Measurements from ENCODE around the gene CLIC4.
"Not testable (repeated sequence)": the region's sequence is repeated elsewhere in the genome, so short reads cannot be mapped to it uniquely, and the experiment has no call there.

- TF ChIP-seq CREB1 (CRISPR knock-in tag; IDR thresholded peaks at IDR 0.05); FOXP1 (CRISPR knock-in tag; IDR thresholded peaks at IDR 0.05; ENCODE audit: borderline replicate concordance); ESRRA (CRISPR knock-in tag; IDR thresholded peaks at IDR 0.05; ENCODE audit: borderline replicate concordance); TEAD1 (CRISPR knock-in tag; IDR thresholded peaks at IDR 0.05); CTCF (IDR thresholded peaks at IDR 0.05); ATF3 (CRISPR knock-in tag; conservative IDR thresholded peaks at IDR 0.05); PRDM15 (CRISPR knock-in tag; IDR thresholded peaks at IDR 0.05); MAX (CRISPR knock-in tag; IDR thresholded peaks at IDR 0.05); KAT7 (CRISPR knock-in tag; IDR thresholded peaks at IDR 0.05; ENCODE audit: borderline replicate concordance): not testable (repeated sequence)
Measured at GRCh38 chr1:24722073-24723035, 22.9 kb upstream of the CLIC4 start.
